Mucosa of rectum (tissue), 2 donors: Measurements from ENCODE around the gene PAWR.

Experiments used
- H3K27ac ChIP-seq, 2 donors: one replicate each; pipeline ENCODE4 v1.7.0; 2013; ENCODE audit warnings: inconsistent platforms in 2 of 2, low read depth in 2 of 2, low read length in 2 of 2
- H3K27me3 ChIP-seq, 2 donors: one replicate each; pipeline ENCODE4 v1.7.0; 2013; ENCODE audit warnings: low read length in 2 of 2; ENCODE audit not compliant: control insufficient read depth in 2 of 2, insufficient read depth in 2 of 2
- H3K36me3 ChIP-seq, 2 donors: one replicate each; pipeline ENCODE4 v1.7.0; 2013; ENCODE audit warnings: low read length in 2 of 2; ENCODE audit not compliant: control insufficient read depth in 2 of 2, insufficient read depth in 2 of 2
- H3K4me1 ChIP-seq, 2 donors: one replicate each; pipeline ENCODE4 v1.7.0; 2013; ENCODE audit warnings: low read length in 2 of 2, mild to moderate bottlenecking in 1 of 2; ENCODE audit not compliant: control insufficient read depth in 2 of 2, insufficient read depth in 2 of 2
- H3K4me3 ChIP-seq, 2 donors: one replicate each; pipeline ENCODE4 v1.7.0; 2013; ENCODE audit warnings: low read length in 2 of 2
- H3K9ac ChIP-seq, 2 donors: one replicate each; pipeline ENCODE4 v1.7.0; 2013; ENCODE audit warnings: low read length in 2 of 2, low read depth in 1 of 2, mild to moderate bottlenecking in 1 of 2
- H3K9me3 ChIP-seq, 2 donors: one replicate each; pipeline ENCODE4 v1.7.0; 2013; ENCODE audit warnings: low read length in 2 of 2; ENCODE audit not compliant: control insufficient read depth in 2 of 2
- donor health status: healthy.
- donor health status: Normal muscosa, but diverticular disease.

The PAWR gene

DNA sequence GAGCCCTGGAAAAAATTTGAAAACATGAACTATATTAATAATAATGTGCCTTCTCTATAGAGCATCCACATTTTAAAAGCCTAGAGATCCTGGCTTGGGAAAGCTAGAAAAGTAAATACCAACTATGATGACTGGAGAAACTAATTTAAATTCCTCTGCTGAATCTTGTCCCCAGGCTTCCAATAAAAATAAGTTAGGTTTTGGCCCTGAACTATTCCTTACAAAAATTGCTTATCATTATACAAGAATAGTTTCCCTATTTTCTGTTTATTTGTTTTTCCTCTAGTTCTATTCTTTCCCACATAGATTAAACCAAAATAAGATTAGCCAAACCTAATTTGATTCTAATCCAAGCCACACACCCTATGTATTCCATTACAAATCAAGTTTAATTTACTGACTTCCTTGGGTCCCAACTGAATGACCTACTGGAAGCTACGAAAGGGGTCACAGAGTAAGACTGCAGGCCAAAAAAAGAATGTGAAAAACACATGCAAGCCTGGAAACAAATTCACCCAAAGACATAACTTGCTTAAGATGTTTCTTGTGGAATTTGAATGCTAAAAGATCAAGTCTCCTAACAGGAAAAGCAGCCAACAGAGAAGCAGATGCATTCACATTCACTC is 133.0 kb downstream of the PAWR start:
- Histone ChIP-seq H3K36me3 (peaks cover 0 to 7% of the 10 kb centered on the region in 2 donors), H3K9me3 (no peaks in the 10 kb centered on the region), H3K27ac (no peak overlapping the region), H3K27me3 (no peaks in the 10 kb centered on the region), H3K4me3 (no peak overlapping the region), H3K9ac (no peak overlapping the region), H3K4me1 (peaks cover 9 to 17% of the 10 kb centered on the region in 2 donors)

- H3K36me3 ChIP-seq = peaks cover 0 to 3% of the 10 kb centered on the region in 2 donors
- no peak overlapping the region for H3K9ac ChIP-seq
- H3K4me3 ChIP-seq = no peak overlapping the region
- H3K27ac ChIP-seq = no peak overlapping the region
- peaks cover 4 to 12% of the 10 kb centered on the region in 2 donors for H3K4me1 ChIP-seq
- H3K27me3 ChIP-seq = no peaks in the 10 kb centered on the region
- no peaks in the 10 kb centered on the region for H3K9me3 ChIP-seq
Measured at GRCh38 chr12:79555028-79555925, 135.5 kb downstream of the PAWR start.

DNA sequence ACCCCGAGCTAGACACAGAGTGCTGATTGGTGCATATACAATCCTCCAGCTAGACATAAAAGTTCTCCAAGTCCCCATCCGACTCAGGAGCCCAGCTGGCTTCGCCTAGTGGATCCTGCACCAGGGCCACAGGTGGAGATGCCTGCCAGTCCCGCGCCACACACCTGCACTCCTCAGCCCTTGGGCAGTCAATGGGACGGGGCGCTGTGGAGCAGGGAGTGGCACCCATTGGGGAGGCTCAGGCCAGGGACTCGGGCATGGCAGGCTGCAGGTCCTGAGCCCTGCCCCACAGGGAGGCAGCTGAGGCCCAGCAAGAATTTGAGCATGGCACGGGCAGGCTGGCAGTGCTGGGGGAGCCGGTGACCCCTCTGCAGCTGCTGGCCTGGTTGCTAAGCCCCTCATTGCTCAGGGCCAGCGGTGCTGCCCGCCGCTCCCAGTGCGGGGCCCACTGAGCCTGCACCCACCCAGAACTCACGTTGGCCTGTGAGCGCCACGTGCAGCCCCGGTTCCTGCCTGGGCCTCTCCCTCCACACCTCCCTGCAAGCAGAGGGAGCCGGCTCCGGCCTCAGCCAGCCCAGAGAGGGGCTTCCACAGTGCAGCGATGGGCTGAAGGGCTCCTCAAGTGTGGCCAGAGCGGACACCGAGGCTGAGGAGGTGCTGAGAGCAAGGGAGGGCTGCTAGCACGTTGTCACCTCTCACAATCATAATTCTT is 136.7 kb downstream of the PAWR start:
- Histone ChIP-seq H3K36me3 (peaks cover 0 to 3% of the 10 kb centered on the region in 2 donors), H3K9me3 (no peaks in the 10 kb centered on the region), H3K27me3 (no peaks in the 10 kb centered on the region), H3K27ac (no peak overlapping the region), H3K9ac (no peak overlapping the region), H3K4me3 (no peak overlapping the region), H3K4me1 (peaks cover 4% of the 10 kb centered on the region in 2 donors)

DNA sequence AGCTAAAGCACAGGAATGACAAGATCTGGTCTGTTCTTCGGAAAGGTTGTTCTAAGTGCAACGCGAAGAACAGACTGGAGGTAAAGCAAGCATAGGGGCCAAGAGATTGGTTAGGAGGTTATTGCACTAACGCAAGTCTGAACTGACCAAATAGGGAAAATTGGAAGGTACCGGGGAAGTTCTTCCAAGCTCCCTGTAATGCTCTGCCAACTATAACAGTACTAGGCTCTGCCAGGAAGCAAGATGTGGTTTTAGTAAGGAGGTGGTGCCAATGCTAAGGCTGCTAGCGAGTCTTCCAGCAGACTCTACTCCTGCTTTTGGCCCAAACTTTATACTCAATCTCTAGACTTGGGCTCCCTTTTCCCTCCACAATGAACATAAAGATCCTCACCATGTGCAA is 138.6 kb downstream of the PAWR start:
- Histone ChIP-seq H3K36me3 (peaks cover 0 to 3% of the 10 kb centered on the region in 2 donors), H3K27me3 (no peaks in the 10 kb centered on the region), H3K27ac (no peak overlapping the region), H3K4me3 (no peak overlapping the region), H3K4me1 (peaks cover 9 to 12% of the 10 kb centered on the region in 2 donors), H3K9me3 (no peaks in the 10 kb centered on the region), H3K9ac (no peak overlapping the region)

DNA sequence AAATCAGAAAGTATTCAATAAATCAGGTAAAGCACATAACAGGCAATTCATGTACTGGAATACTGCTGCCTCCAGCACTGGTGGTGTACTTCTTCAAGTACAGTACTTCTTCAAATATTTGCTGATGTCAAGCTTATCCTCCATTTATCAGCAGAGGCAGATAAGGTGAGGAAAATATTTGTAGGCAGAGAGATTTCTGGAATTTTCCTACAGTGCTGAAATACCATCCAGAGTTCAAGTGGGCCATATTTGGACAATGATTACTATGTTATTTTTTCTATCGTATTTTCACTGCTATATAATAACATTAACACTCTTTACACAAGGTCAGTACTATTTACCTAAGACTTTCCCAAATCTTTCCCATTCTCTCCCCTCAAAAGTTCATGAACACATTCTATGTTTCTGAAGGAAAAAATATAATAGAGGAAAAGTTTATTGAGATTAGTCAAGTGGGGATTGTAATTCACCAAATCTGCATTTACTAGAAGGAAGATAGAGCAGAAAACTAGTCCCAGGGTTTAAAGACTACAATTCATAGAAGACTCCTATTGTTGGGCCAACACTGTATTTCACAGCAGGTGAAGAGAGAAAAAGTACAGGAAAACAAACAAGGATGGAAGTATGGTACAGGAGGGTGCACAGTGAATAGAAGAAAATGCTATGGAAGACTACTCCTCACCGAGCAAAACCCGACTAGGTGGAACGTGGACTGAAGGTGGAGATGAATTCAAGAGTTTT is 141.1 kb downstream of the PAWR start:
- no peak overlapping the region for H3K27ac ChIP-seq
- H3K9ac ChIP-seq = no peak overlapping the region

DNA sequence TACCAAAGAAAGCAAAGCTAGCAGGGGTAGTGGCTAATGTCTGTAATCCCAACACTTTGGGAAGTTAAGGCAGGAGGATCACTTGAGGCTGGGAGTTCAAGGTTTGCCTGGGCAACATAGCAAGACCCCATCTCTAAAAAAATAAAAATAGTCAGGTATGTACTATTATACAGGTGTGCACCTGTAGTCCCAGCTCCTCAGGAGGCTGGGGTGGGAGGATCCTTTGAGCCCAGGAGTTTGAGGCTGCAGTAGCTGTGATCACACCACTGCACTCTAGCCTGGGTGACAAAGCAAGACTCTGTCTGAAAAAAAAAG is 142.2 kb downstream of the PAWR start:
- no peaks in the 10 kb centered on the region for H3K27me3 ChIP-seq
- no peak overlapping the region for H3K9ac ChIP-seq
- H3K36me3 ChIP-seq = peaks cover 0 to 2% of the 10 kb centered on the region in 2 donors
- no peak overlapping the region for H3K27ac ChIP-seq
- no peak overlapping the region for H3K4me3 ChIP-seq
- H3K4me1 ChIP-seq = peaks cover 5 to 10% of the 10 kb centered on the region in 2 donors
- H3K9me3 ChIP-seq = no peaks in the 10 kb centered on the region

More for the DNA sequence above, 141.1 kb downstream of the PAWR start:
- Histone ChIP-seq H3K27me3 (no peaks in the 10 kb centered on the region), H3K4me1 (peaks cover 5 to 10% of the 10 kb centered on the region in 2 donors), H3K9me3 (no peaks in the 10 kb centered on the region), H3K4me3 (no peak overlapping the region), H3K36me3 (peaks cover 0 to 3% of the 10 kb centered on the region in 2 donors)

GRCh38 chr12:79547735-79548609 is 142.8 kb downstream of the PAWR start:
- peak overlapping the region in 1 of 2 donors; percentile 18 for H3K9ac ChIP-seq

DNA sequence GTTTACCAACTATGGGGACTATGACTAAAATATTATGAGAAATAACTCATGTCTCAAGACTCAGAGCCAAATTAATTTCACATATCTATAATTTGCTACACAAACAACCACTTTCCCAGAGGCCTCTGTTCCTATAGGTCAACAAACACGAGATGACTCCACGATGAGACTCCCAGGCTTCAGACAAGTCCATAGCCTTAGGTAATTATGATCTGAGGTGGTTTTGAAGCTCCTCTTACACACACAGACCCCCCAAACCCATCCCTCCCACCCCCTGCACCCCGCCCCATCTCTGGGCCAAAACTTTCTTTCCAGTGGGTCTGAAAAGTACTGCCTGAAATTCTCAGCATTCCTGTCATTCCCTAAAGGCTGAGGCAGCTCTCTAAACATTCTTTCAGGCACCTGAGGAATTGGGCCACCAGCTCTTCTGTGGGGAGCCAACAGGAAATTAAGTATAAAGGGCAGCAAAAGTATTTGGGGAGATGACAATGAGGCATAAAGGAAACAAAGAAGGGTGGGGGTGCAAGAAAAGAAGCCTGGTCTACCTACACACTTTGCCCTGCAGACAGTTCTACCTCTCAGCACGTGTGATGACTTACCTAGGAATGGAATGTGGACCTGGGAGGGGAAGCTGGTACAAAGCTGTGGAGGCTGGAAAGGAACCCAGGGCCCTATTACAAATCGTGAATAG is 143.6 kb downstream of the PAWR start:
- peak overlapping the region in 1 of 2 donors; percentile 18 for H3K9ac ChIP-seq
- peak overlapping the region in 1 of 2 donors; percentile 20 for H3K27ac ChIP-seq

More at GRCh38 chr12:79547735-79548609, 142.8 kb downstream of the PAWR start:
- Histone ChIP-seq H3K36me3 (no peaks in the 10 kb centered on the region), H3K9me3 (no peaks in the 10 kb centered on the region), H3K27me3 (no peaks in the 10 kb centered on the region), H3K27ac (peak overlapping the region in 1 of 2 donors; percentile 20), H3K4me3 (no peak overlapping the region), H3K4me1 (peaks cover 5 to 10% of the 10 kb centered on the region in 2 donors)

More for the DNA sequence above, 143.6 kb downstream of the PAWR start:
- H3K36me3 ChIP-seq = no peaks in the 10 kb centered on the region
- H3K9me3 ChIP-seq = no peaks in the 10 kb centered on the region
- no peak overlapping the region for H3K4me3 ChIP-seq
- peaks cover 5 to 10% of the 10 kb centered on the region in 2 donors for H3K4me1 ChIP-seq
- no peaks in the 10 kb centered on the region for H3K27me3 ChIP-seq
